Keratinocyte (primary cell): ENCODE data around the gene FOXO1.

Experiments used
- CTCF ChIP-seq, 3 experiments: IDR thresholded peaks in 1 of 3; conservative IDR thresholded peaks in 1 of 3; optimal IDR thresholded peaks in 1 of 3; 2 replicates in 2 of 3; 3 replicates in 1 of 3; pipeline versions ENCODE3 to v1.5.1; 2011; ENCODE audit warnings: low read length in 3 of 3, mild to moderate bottlenecking in 3 of 3, moderate library complexity in 2 of 3, control low read depth in 1 of 3, inconsistent platforms in 1 of 3; ENCODE audit not compliant: insufficient read depth in 2 of 3; ENCODE audit errors: extremely low read depth in 1 of 3
- EZH2 ChIP-seq: IDR thresholded peaks from one replicate; pipeline ENCODE4 v1.6.1; 2012; ENCODE audit warnings: inconsistent platforms, mild to moderate bottlenecking, low read length, moderate library complexity

- TF ChIP-seq CTCF (optimal IDR thresholded peaks at IDR 0.05 in 1 of 3, IDR thresholded peaks at IDR 0.05 in 1 of 3, conservative IDR thresholded peaks at IDR 0.05 in 1 of 3; ENCODE audit: extremely low read depth in 1 of 3, insufficient read depth in 2 of 3, low read length in 3 of 3) (no peak), EZH2 (no peak)
Measured at GRCh38 chr13:40673414-40673813, 7.0 kb upstream of the FOXO1 start.
